Measurements from ENCODE around the gene HOXC6.

HOXC6 gene

GRCh38 chr12:54004063-54004840 lies 24.0 kb upstream of the HOXC6 start:
- Histone ChIP-seq H3K18ac (ENCODE audit: low read length) (no peak overlapping the region), H3K23ac (ENCODE audit: low read depth, low read length, poor library complexity) (peak overlapping the region; percentile 13), H3K79me1 (ENCODE audit: low read depth, low read length) (no peaks in the 10 kb centered on the region), H2BK12ac (ENCODE audit: low read length) (no peak overlapping the region), H3K4me3 (ENCODE audit: low read length in 2 of 2) (peak overlapping the region in 1 of 2 donors; percentile 11), H3K4me2 (ENCODE audit: insufficient read depth, low read length, poor library complexity, severe bottlenecking) (no peak overlapping the region), H3K9me3 (replicated peaks in 1 of 2; ENCODE audit: control insufficient read depth in 2 of 2, insufficient read depth in 1 of 2, low read depth in 1 of 2, low read length in 2 of 2) (peaks cover 0 to 2% of the 10 kb centered on the region in 2 donors), H3K27me3 (ENCODE audit: control insufficient read depth in 3 of 3, insufficient read depth in 3 of 3, low read depth in 1 of 3, low read length in 3 of 3) (peaks cover 74 to 99% (median 95%) of the 10 kb centered on the region in 3 experiments), H2AFZ (ENCODE audit: low read length) (peak overlapping the region; percentile 74), H4K91ac (ENCODE audit: low read depth, low read length, poor library complexity) (no peak overlapping the region), H2BK120ac (ENCODE audit: low read depth, low read length) (no peak overlapping the region), H2BK15ac (ENCODE audit: low read length) (no peak overlapping the region), H3K4ac (ENCODE audit: low read length) (no peak overlapping the region), H4K8ac (ENCODE audit: low read depth, low read length) (no peak overlapping the region), H2BK5ac (ENCODE audit: low read length) (no peak overlapping the region), H3K36me3 (replicated peaks in 1 of 2; ENCODE audit: control insufficient read depth in 2 of 2, insufficient read depth in 2 of 2, low read length in 2 of 2) (no peaks in the 10 kb centered on the region), H3K9ac (ENCODE audit: low read depth, low read length, poor library complexity) (no peak overlapping the region), H3K4me1 (ENCODE audit: control insufficient read depth in 2 of 2, insufficient read depth in 1 of 2, low read depth in 1 of 2, low read length in 2 of 2) (no peaks in the 10 kb centered on the region), H3K14ac (ENCODE audit: low read length) (no peak overlapping the region), H3K27ac (replicated peaks; ENCODE audit: low read length) (no peak overlapping the region), H2AK5ac (ENCODE audit: low read depth, low read length) (no peak overlapping the region)
- no CpG with 5 or more reads among the region's 20 CpGs for WGBS, 2 donors (ENCODE audit: extremely low coverage in 2 of 2, insufficient read length in 2 of 2, insufficient replicate concordance in 1 of 2)
- DNase-seq (ENCODE audit: low spot score), result no peak

- Histone ChIP-seq H3K9me3 (replicated peaks in 1 of 2; ENCODE audit: control insufficient read depth in 2 of 2, insufficient read depth in 1 of 2, low read depth in 1 of 2, low read length in 2 of 2) (peaks cover 0 to 2% of the 10 kb centered on the region in 2 donors), H3K4me3 (ENCODE audit: low read length in 2 of 2) (no peak overlapping the region), H2BK12ac (ENCODE audit: low read length) (no peak overlapping the region), H2BK15ac (ENCODE audit: low read length) (no peak overlapping the region), H2BK120ac (ENCODE audit: low read depth, low read length) (no peak overlapping the region), H4K91ac (ENCODE audit: low read depth, low read length, poor library complexity) (no peak overlapping the region), H2AK5ac (ENCODE audit: low read depth, low read length) (no peak overlapping the region), H3K9ac (ENCODE audit: low read depth, low read length, poor library complexity) (no peak overlapping the region), H4K8ac (ENCODE audit: low read depth, low read length) (no peak overlapping the region), H3K27me3 (ENCODE audit: control insufficient read depth in 3 of 3, insufficient read depth in 3 of 3, low read depth in 1 of 3, low read length in 3 of 3) (peaks cover 72 to 99% (median 95%) of the 10 kb centered on the region in 3 experiments), H3K36me3 (replicated peaks in 1 of 2; ENCODE audit: control insufficient read depth in 2 of 2, insufficient read depth in 2 of 2, low read length in 2 of 2) (no peaks in the 10 kb centered on the region), H2BK5ac (ENCODE audit: low read length) (no peak overlapping the region), H3K23ac (ENCODE audit: low read depth, low read length, poor library complexity) (no peak overlapping the region), H3K18ac (ENCODE audit: low read length) (no peak overlapping the region), H3K79me1 (ENCODE audit: low read depth, low read length) (peaks cover 2% of the 10 kb centered on the region), H3K14ac (ENCODE audit: low read length) (no peak overlapping the region), H2AFZ (ENCODE audit: low read length) (peak overlapping the region; percentile 74), H3K4me2 (ENCODE audit: insufficient read depth, low read length, poor library complexity, severe bottlenecking) (no peak overlapping the region), H3K4me1 (ENCODE audit: control insufficient read depth in 2 of 2, insufficient read depth in 1 of 2, low read depth in 1 of 2, low read length in 2 of 2) (no peaks in the 10 kb centered on the region), H3K27ac (replicated peaks; ENCODE audit: low read length) (no peak overlapping the region), H3K4ac (ENCODE audit: low read length) (no peak overlapping the region)
- WGBS, 2 donors (ENCODE audit: extremely low coverage in 2 of 2, insufficient read length in 2 of 2, insufficient replicate concordance in 1 of 2), result no CpG with 5 or more reads among the region's 31 CpGs
- no peak for DNase-seq (ENCODE audit: low spot score)
These were observed 23.3 kb upstream of the HOXC6 start for GRCh38 chr12:54004841-54005530.

GRCh38 chr12:54005531-54005852 lies 22.7 kb upstream of the HOXC6 start:
- no peak overlapping the region for H3K27ac ChIP-seq (replicated peaks; ENCODE audit: low read length)
- no peak overlapping the region for H3K4me3 ChIP-seq (ENCODE audit: low read length in 2 of 2)
- DNase-seq (ENCODE audit: low spot score), result no peak
- H3K14ac ChIP-seq (ENCODE audit: low read length), result no peak overlapping the region
- peak overlapping the region; percentile 74 for H2AFZ ChIP-seq (ENCODE audit: low read length)
- no peak overlapping the region for H2BK5ac ChIP-seq (ENCODE audit: low read length)
- no peak overlapping the region for H3K18ac ChIP-seq (ENCODE audit: low read length)
- no peak overlapping the region for H3K4ac ChIP-seq (ENCODE audit: low read length)
- H3K9me3 ChIP-seq (replicated peaks in 1 of 2; ENCODE audit: control insufficient read depth in 2 of 2, insufficient read depth in 1 of 2, low read depth in 1 of 2, low read length in 2 of 2), result no peaks in the 10 kb centered on the region
- H3K9ac ChIP-seq (ENCODE audit: low read depth, low read length, poor library complexity), result no peak overlapping the region
- no peak overlapping the region for H2BK120ac ChIP-seq (ENCODE audit: low read depth, low read length)
- H3K4me2 ChIP-seq (ENCODE audit: insufficient read depth, low read length, poor library complexity, severe bottlenecking), result no peak overlapping the region
- no CpG with 5 or more reads among the region's 26 CpGs for WGBS, 2 donors (ENCODE audit: extremely low coverage in 2 of 2, insufficient read length in 2 of 2, insufficient replicate concordance in 1 of 2)
- H4K8ac ChIP-seq (ENCODE audit: low read depth, low read length), result no peak overlapping the region
- no peak overlapping the region for H3K23ac ChIP-seq (ENCODE audit: low read depth, low read length, poor library complexity)
- no peak overlapping the region for H4K91ac ChIP-seq (ENCODE audit: low read depth, low read length, poor library complexity)
- no peak overlapping the region for H2BK12ac ChIP-seq (ENCODE audit: low read length)
- H2BK15ac ChIP-seq (ENCODE audit: low read length), result no peak overlapping the region
- H2AK5ac ChIP-seq (ENCODE audit: low read depth, low read length), result no peak overlapping the region
- H3K4me1 ChIP-seq (ENCODE audit: control insufficient read depth in 2 of 2, insufficient read depth in 1 of 2, low read depth in 1 of 2, low read length in 2 of 2), result no peaks in the 10 kb centered on the region
- peaks cover 2% of the 10 kb centered on the region for H3K79me1 ChIP-seq (ENCODE audit: low read depth, low read length)
- no peaks in the 10 kb centered on the region for H3K36me3 ChIP-seq (replicated peaks in 1 of 2; ENCODE audit: control insufficient read depth in 2 of 2, insufficient read depth in 2 of 2, low read length in 2 of 2)
- H3K27me3 ChIP-seq (ENCODE audit: control insufficient read depth in 3 of 3, insufficient read depth in 3 of 3, low read depth in 1 of 3, low read length in 3 of 3), result peaks cover 71 to 99% (median 95%) of the 10 kb centered on the region in 3 experiments

GRCh38 chr12:54005853-54006558 lies 22.2 kb upstream of the HOXC6 start:
- H4K91ac ChIP-seq (ENCODE audit: low read depth, low read length, poor library complexity), result no peak overlapping the region
- no peak overlapping the region for H3K4me2 ChIP-seq (ENCODE audit: insufficient read depth, low read length, poor library complexity, severe bottlenecking)
- H2BK12ac ChIP-seq (ENCODE audit: low read length), result no peak overlapping the region
- no peaks in the 10 kb centered on the region for H3K9me3 ChIP-seq (replicated peaks in 1 of 2; ENCODE audit: control insufficient read depth in 2 of 2, insufficient read depth in 1 of 2, low read depth in 1 of 2, low read length in 2 of 2)
- no peak overlapping the region for H2BK5ac ChIP-seq (ENCODE audit: low read length)
- no peak overlapping the region for H3K4ac ChIP-seq (ENCODE audit: low read length)
- H3K14ac ChIP-seq (ENCODE audit: low read length), result no peak overlapping the region
- peaks cover 2% of the 10 kb centered on the region for H3K79me1 ChIP-seq (ENCODE audit: low read depth, low read length)
- no peak overlapping the region for H3K18ac ChIP-seq (ENCODE audit: low read length)
- H2BK120ac ChIP-seq (ENCODE audit: low read depth, low read length), result no peak overlapping the region
- H3K9ac ChIP-seq (ENCODE audit: low read depth, low read length, poor library complexity), result no peak overlapping the region
- no peak overlapping the region for H2AK5ac ChIP-seq (ENCODE audit: low read depth, low read length)
- peak; percentile 94 for DNase-seq (ENCODE audit: low spot score)
- no peak overlapping the region for H3K27ac ChIP-seq (replicated peaks; ENCODE audit: low read length)
- no peaks in the 10 kb centered on the region for H3K36me3 ChIP-seq (replicated peaks in 1 of 2; ENCODE audit: control insufficient read depth in 2 of 2, insufficient read depth in 2 of 2, low read length in 2 of 2)
- peaks cover 69 to 99% (median 95%) of the 10 kb centered on the region in 3 experiments for H3K27me3 ChIP-seq (ENCODE audit: control insufficient read depth in 3 of 3, insufficient read depth in 3 of 3, low read depth in 1 of 3, low read length in 3 of 3)
- no peak overlapping the region for H4K8ac ChIP-seq (ENCODE audit: low read depth, low read length)
- H2BK15ac ChIP-seq (ENCODE audit: low read length), result no peak overlapping the region
- WGBS, 2 donors (ENCODE audit: extremely low coverage in 2 of 2, insufficient read length in 2 of 2, insufficient replicate concordance in 1 of 2), result no CpG with 5 or more reads among the region's 39 CpGs
- no peak overlapping the region for H3K23ac ChIP-seq (ENCODE audit: low read depth, low read length, poor library complexity)
- no peak overlapping the region for H3K4me3 ChIP-seq (ENCODE audit: low read length in 2 of 2)
- H2AFZ ChIP-seq (ENCODE audit: low read length), result peak overlapping the region; percentile 74
- no peaks in the 10 kb centered on the region for H3K4me1 ChIP-seq (ENCODE audit: control insufficient read depth in 2 of 2, insufficient read depth in 1 of 2, low read depth in 1 of 2, low read length in 2 of 2)
